HG03066 (cell line): ENCODE measurements around the gene USP5.
A peak's percentile ranks its signal among the peaks of the same experiment; 100 is the strongest.
"Not testable (repeated sequence)": the region's sequence is repeated elsewhere in the genome, so short reads cannot be mapped to it uniquely, and the experiment has no call there.

Experiments used
- ATAC-seq: cut with Tn5 transposase; IDR thresholded peaks from one replicate; pipeline ENCODE4 v1.9.1; 2021; ENCODE audit warnings: low read depth; ENCODE audit not compliant: unreplicated experiment

The USP5 gene

DNA sequence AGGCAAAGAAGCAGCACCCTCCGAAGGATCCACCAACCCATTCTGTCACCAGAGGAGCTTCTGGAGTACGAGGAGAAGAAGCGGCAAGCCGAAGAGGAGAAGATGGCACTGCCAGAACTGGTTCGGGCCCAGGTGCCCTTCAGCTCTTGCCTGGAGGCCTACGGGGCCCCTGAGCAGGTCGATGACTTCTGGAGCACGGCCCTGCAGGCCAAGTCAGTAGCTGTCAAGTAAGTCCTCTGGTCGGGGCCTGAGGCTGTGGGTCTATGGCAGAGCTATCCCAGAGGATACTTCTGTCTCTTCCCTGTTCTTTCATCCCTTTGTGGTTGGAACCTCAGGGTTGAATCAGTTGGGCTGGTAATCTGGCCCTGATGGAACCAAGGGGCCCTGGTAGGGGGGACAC lies 9.4 kb downstream of the USP5 start:
- ATAC-seq, result no peak

DNA sequence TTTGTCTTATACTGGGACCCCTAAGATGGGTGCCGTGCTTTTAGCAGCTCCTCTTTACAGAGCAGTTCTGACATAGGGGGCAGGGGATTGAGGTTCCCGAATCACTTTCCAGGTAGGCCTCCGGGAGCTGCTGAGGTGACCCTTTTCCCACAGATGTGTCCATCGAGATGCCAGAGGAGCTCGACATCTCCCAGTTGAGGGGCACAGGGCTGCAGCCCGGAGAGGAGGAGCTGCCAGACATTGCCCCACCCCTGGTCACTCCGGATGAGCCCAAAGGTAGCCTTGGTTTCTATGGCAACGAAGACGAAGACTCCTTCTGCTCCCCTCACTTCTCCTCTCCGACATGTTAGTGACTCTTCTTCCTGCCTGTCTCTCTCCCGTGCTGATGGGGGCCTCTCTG lies 11.1 kb downstream of the USP5 start:
- no peak for ATAC-seq

DNA sequence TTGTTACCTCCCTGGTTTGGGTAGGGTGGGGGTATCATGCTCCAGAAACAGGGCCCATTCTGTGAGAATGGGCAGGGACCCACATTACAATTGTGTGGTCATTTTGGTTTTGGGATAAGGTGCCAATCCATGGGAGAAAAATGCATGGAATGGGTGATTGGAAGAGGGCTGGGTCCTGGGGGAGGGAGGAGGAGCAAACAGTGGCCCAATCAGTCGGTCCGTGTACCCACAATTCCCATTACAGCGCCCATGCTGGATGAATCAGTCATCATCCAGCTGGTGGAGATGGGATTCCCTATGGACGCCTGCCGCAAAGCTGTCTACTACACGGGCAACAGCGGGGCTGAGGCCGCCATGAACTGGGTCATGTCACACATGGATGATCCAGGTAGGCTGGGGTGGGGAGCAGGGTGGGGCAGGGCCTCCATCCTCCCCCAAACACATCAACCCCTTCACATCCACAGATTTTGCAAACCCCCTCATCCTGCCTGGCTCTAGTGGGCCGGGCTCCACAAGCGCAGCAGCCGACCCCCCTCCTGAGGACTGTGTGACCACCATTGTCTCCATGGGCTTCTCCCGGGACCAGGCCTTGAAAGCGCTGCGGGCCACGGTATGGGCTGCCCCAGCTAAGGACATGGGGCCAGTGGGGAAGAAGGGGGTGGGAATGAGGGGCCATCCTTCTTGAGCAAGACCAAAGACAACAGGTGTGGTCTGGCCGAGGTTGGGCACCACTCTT lies 11.8 kb downstream of the USP5 start:
- ATAC-seq, result no peak

DNA sequence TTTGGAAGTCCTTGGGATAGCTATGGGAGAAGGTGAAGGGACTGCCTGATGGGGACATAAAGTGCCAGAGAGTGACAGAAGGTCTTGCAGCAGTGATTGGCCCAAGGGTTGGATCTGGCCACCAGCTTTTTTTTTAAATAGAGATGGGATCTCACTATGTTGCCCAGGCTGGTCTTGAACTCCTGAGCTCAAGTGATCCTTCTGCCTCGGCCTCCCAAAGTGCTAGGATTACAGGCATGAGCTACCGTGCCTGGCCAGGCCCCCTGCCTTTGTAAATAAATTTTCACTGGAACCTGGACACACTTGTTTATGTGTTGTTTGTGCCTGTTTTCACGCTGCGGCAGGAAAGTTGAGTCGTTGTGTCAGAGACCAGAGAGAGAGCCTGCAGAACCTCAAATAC lies 13.4 kb downstream of the USP5 start:
- not testable (repeated sequence) for ATAC-seq

DNA sequence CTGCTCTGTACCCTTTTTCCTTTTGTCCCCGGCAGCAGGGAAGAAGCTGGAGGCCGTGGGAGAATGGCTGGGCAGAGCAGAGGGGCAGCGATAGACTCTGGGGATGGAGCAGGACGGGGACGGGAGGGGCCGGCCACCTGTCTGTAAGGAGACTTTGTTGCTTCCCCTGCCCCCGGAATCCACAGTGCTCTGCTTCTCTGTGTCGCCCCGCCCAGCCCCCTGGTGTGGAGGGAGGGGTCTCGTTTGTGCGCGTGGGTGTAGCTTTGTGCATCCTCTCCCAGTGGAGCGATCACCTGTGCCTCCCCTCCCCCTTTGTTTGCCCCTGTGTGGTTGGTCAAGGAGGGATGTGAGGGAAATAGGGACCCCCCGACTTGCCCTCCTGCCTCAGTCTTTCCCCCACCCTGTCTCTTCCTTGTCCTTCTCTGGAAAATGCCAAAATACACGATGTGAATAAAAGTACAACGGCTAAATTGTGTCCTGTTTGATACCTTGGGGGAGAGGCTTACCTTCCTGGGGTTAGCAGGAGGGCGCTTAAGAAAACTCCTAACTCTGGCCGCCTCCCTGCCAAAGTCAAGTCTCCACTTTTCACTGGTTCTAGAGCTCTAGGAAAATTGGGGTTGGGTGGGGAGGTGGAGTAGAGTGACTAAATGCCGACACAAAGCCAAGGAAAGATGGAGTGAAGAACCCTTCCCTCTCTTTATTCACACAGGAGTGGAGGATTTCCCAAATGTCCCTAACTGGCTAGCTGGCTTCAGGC lies 14.4 kb downstream of the USP5 start:
- ATAC-seq, result no peak

DNA sequence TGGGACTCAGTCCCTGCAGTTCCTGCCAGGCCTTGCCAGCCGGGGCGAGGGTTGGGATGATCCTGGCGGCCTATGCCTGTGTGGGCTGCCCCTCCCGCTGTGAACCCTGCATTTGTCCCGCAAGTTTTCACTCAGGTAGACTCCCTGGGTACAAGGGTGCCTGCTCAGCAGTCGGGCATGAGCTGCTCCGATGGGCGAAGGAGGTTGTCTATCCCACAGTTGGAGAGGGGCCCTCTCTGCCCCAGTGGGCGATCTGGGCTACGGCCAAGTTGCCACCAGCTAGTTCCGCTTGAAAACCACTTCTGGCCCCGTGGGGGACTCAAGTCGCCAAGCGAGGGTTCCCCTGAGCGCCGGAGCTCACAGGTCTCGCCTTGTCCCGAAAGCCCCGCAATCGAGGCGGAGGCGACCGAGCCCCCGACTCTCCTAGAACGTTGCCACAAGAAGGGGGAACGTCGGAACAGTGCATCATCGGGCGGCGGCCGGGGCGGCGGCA lies 15.0 kb downstream of the USP5 start:
- ATAC-seq, result no peak

DNA sequence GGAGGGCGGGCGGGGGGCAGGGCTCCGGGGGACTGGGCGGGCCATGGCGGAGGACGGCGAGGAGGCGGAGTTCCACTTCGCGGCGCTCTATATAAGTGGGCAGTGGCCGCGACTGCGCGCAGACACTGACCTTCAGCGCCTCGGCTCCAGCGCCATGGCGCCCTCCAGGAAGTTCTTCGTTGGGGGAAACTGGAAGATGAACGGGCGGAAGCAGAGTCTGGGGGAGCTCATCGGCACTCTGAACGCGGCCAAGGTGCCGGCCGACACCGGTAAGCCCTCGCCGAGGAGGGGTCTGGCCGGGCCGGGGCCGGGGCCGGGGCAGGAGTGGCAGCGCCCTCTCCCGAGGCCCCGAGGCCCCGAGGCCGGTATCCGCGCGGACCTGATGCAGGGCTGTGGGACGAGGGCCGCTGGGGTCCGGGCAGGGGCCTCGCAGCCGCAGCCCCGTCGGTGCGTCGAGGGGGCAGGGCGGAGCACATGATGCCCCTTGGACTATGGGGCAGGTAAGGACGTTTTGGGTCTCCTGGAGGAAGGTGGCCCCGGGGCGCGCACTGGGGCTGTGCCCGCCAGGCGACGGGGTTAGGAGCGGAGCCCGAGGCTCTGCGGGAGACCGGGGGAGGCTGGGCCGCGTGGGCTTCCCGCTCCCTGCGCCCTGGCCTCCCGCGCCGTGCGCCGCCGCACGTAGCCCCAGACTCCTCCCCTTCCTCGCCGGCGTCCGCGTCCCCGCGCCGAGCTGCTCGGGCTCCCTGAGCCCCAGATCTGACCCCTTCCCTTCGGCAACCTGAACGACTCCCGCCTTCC lies 15.7 kb downstream of the USP5 start, which contains the start of gene TPI1:
TSS of gene TPI1 (plus strand) at position 119 of the 798 bp plus-strand sequence. CDS start at position 155, 36 bp downstream.
- ATAC-seq, result peak; percentile 59

DNA sequence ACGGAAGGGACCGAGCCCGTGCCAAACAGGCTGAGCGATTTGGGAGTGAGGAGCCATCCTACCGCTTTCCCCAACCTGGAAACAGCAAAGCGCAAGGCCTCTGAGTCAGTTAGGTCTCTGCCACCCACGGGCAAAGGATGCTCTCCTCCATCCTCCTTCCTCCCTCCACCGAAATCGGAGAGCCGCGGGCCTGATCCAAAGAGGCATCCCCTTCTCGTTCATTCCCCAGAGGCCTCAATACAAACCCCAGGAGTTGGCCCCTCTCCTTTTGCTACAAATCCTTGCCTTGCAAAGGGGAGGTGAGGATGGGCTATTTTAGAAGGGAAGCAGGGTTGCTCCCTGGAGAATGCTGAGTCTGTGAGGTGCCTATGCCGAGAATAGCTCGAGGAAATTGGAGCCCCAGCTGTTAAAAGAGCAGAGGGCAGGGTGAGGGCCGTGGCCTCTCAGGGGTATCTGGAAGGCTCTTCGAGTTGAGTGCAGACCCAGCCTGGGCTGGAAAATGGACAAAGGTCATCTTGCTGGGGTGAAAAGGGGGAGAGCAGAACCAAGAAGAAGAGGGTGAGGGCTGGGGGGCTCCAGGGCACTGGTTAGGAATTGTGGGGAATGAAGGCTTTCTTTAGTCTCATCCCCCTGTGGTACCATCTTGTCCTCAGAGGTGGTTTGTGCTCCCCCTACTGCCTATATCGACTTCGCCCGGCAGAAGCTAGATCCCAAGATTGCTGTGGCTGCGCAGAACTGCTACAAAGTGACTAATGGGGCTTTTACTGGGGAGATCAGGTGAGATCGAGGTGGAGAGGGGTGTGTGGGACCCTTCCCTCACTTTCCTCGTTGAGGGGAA lies 16.5 kb downstream of the USP5 start:
- ATAC-seq, result no peak

DNA sequence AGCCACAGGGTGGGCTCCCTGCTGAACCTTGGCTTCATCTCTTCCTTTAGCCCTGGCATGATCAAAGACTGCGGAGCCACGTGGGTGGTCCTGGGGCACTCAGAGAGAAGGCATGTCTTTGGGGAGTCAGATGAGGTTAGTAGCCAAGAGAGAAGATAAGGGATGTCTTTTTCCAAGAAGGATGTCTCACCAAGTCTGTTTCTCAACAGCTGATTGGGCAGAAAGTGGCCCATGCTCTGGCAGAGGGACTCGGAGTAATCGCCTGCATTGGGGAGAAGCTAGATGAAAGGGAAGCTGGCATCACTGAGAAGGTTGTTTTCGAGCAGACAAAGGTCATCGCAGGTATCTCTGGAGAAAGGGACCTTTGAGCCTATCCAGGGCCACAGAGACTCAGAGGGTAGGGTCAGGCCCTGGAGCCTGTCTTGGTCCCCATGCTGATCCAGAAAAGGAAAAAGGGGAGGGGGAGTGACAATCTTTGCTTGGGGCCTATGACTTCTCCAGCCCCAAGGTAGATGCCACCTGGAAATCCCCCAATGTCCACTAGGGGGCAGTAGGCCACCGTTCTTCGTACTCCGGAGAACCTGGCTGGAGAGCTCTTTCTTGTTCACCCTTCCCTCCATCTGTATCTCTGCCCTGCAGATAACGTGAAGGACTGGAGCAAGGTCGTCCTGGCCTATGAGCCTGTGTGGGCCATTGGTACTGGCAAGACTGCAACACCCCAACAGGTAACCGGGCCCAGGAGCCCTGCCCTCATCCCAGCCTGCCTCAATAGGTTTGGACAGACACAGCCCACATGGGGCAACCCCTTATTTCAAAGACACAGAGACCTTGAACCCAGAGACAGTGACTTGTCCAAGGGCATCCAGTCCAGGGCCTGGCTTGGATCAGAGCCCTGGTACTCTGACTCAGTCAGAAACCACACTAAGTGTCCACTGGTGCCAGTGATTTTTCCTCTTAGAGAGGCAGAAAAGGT lies 17.4 kb downstream of the USP5 start:
- ATAC-seq, result no peak

DNA sequence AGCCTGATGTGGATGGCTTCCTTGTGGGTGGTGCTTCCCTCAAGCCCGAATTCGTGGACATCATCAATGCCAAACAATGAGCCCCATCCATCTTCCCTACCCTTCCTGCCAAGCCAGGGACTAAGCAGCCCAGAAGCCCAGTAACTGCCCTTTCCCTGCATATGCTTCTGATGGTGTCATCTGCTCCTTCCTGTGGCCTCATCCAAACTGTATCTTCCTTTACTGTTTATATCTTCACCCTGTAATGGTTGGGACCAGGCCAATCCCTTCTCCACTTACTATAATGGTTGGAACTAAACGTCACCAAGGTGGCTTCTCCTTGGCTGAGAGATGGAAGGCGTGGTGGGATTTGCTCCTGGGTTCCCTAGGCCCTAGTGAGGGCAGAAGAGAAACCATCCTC lies 18.4 kb downstream of the USP5 start:
- not testable (repeated sequence) for ATAC-seq

DNA sequence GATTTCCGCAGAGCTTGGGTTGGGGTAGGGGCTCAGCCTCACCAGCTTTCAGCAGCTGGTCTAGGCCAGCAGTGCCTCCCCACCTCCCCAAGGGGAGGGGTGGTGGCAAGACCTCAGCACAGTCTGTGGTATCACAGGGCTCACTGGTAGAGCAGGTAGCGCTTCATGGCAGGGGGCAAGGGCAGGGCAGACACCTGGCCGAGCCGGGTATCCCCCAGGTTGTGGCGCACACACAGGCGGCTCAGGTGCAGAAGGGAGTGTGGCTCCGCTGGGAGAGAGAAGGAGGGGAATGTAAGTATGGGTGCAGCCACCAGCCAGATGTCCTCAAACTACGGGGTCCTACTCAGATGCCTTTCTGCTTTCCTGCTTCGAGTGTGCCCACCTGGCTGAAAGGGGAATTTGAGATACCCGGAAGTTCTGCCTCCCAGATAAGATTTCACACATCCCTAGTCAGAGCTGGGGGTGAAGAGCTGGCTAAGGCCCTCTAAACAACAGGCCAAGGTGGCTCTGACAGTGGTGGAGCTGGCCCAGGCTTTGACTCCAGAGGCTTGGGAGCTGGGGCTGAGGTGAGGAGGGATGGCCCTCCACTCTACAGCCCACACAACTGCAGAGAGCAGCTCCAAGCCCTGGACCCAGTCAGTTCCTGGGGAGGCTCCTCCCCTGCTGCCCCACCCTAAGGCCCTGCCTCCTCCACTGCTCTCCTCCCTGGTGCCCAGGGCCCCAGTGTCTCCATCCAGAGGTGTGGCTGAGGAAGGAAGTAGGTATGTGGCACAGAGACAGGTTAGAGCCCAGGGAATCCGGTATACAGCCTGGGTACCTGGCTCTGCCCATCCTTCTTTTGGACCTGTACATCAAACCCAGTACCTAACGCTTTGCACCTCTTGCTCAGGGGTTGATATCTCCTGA lies 19.4 kb downstream of the USP5 start:
- ATAC-seq, result no peak

DNA sequence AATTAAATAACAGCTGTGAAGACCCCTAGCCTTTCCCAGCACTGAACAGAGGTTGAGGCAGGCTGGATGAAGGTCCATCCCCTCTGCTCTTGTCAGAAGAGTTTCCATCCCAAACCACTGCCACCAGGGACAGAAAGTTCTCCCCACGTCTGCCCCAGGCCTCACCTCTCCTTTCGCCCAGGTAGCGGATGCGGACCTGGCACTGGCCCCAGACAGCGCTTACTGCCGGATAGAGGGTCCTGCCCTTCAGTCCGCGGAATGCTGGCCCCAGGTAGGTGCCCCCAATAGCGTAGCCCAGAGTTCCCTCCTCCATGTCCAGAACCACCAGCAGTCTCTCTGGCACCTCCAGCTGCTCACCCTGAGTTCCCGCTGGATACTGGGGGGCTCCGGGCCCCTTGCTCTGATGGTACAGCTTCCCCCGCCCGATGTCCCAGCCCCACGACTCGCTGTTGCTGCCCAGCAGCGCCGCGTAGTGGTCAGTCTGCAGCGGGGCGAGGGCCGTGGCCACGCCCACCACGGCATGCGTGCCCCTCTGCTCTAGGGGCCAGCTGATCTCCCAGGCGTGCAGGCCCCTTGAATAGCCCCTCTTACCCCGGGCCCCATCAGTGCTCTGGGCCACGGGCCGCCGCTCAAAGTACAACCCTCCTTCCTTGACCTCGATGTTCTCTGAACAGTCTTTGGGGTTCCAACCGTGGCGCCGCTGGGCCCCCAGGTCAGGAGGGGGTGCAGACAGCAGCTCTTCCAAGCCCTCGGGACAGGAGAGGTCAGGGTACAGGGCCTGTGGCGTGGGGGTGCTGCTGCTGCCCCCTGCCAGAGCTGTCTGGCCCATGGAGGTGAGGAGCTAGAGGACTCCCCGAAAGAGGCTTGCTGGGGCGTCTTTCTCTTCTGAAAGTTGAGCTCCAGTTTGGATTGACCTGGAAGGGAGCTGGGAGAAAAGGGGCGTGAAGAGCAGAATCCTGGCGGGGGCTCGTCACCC lies 20.4 kb downstream of the USP5 start:
- peak; percentile 36 for ATAC-seq

DNA sequence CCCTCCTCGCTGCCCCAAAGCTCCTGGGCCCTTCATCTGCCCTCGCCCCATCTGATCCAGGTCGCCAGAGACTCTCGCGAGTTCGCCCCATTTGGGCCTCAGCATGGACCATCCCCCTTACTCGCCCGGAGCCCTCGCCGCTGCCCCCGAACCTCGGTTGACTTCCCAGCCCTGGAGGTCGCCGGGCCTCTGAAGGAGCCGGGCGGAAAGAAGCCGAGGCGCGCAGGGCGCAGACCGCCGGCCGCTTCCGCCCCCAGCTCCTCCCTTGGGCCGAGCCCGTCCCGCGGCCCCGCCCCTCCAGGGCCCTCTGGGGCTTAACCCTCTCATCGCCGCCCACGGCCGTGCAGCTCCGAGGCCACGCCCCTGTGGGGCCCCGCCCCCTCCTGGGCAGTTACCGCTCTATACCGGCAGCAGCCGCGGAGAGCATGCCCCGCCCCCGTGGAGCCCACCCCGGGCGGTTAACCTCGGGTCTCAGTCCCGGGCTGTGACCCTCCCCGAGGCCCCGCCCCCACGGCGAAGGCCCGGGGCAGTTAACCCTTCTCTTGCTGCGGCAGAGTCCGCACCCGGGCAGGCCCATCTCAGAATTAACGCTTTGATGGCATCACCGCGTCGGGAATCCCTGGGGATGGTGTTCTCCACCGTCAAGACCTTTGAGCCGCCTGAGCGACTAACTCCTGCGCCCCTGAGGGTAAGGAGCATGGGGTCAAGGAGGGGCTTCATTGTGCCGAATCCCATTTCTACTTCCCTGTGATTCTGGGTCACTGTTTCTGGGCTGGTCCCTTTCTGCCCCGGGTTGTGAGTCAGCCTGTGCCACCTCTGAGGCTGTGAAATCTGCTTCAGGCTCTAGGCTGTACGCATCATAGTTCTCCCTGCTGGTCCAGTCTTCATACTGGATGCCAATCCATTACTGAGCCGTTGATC lies 21.4 kb downstream of the USP5 start, which contains the start of gene SPSB2:
TSS of gene SPSB2 (minus strand) at position 210 of the 921 bp plus-strand sequence. CDS start 402 bp downstream, outside the sequence.
- ATAC-seq, result peak; percentile 65

DNA sequence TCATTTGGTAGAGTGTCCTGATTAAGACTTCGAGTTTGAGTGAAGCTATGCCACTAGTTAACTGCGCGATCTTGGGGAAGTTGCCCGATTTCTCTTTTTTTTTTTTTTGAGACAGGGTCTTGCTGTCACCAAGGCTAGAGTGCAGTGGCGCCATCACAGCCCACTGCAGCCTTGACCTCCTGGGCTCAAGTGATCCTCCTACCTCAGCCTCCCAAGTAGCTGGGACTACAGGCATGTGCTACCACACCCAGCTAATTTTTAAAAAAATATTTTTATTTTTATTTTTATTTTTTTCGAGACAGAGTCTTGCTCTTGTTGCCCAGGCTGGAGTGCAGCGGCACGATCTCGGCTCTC lies 22.0 kb downstream of the USP5 start:
- not testable (repeated sequence) for ATAC-seq

DNA sequence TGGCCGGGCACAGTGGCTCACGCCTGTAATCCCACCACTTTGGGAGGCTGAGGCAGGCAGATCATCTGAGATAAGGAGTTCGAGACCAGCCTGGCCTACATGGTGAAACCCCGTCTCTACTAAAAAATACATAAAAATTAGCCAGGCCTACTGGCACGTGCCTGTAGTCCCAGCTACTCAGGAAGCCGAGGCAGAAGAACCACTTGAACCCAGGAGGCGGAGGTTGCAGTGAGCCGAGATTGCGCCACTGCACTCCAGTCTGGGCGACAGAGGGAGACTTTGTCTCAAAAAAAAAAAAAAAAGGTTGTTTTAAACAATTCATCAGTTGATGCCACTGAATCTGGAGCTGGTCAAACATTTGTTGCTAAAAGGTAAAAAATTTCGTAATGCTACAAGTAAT lies 27.9 kb downstream of the USP5 start:
- not testable (repeated sequence) for ATAC-seq

DNA sequence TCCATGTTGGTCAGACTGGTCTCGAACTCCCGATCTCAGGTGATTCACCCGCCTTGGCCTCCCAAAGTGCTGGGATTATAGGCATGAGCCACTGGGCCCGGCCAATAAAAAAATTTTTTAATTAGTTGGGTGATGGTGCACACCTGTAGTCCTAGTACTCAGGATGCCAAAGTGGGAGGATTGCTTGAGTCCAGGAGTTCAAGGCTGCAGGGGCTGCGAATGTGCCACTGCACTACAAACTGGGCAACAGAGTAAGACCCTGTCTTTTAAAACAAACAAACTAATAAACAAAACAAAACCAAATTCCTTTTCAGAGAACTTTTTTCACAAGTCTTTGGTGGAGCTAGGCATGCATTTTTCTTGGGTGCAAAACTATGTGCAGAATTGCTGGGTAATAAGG lies 31.3 kb downstream of the USP5 start:
- no peak for ATAC-seq
